ENCODE results near the gene GNAS. TPM values are rescaled to one million over a fixed set of nuclear protein-coding genes. Genes with fewer than 3 reads are reported as not detected.
"Not testable (repeated sequence)": the region's sequence is repeated elsewhere in the genome, so short reads cannot be mapped to it uniquely, and the experiment has no call there.

Gene GNAS
- total and polyA plus RNA-seq, 12 donors, result 614 to 6,333 (median 1,418) TPM

GRCh38 chr20:58817748-58818147 lies 34.8 kb upstream of the GNAS start:
- no peak overlapping the region for H3K4me3 ChIP-seq
- TF ChIP-seq POLR2A (IDR thresholded peaks at IDR 0.05) (no peak), CTCF (IDR thresholded peaks at IDR 0.05) (no peak)
- intact Hi-C loops (cut with DNase I), result no loop called here
- no peaks in the 10 kb centered on the region for H3K36me3 ChIP-seq (replicated peaks in 1 of 2)
- peak in 2 of 7 donors; percentile 10 to 17 for DNase-seq
- H3K27me3 ChIP-seq, result no peaks in the 10 kb centered on the region
- H3K9me3 ChIP-seq (replicated peaks in 1 of 3), result no peaks in the 10 kb centered on the region
- no peak overlapping the region for H3K27ac ChIP-seq
- 51 to 67% (median 59%) methylated on average over 4 to 10 of the region's 10 CpGs for WGBS, 4 donors
- no peaks in the 10 kb centered on the region for H3K4me1 ChIP-seq (replicated peaks in 1 of 2)

- Histone ChIP-seq H3K9me3 (replicated peaks in 1 of 3) (no peaks in the 10 kb centered on the region), H3K36me3 (replicated peaks in 1 of 2) (no peaks in the 10 kb centered on the region), H3K4me1 (replicated peaks in 1 of 2) (no peaks in the 10 kb centered on the region), H3K4me3 (no peak overlapping the region), H3K27ac (no peak overlapping the region), H3K27me3 (no peaks in the 10 kb centered on the region)
- TF ChIP-seq CTCF (IDR thresholded peaks at IDR 0.05) (no peak), POLR2A (IDR thresholded peaks at IDR 0.05) (no peak)
- intact Hi-C loops (cut with DNase I), result no loop called here
- 86 to 88% (median 87%) methylated on average over 8 of the region's 8 CpGs for WGBS, 4 donors
- DNase-seq, result no peak
These were observed 33.8 kb upstream of the GNAS start for GRCh38 chr20:58818586-58819285.

- H3K27ac ChIP-seq, result no peak overlapping the region
- TF ChIP-seq CTCF (IDR thresholded peaks at IDR 0.05), result no peak
- H3K9me3 ChIP-seq (replicated peaks in 1 of 3), result no peaks in the 10 kb centered on the region
- no peak for DNase-seq
- 95 to 98% (median 95%) methylated on average over 12 to 13 of the region's 13 CpGs for WGBS, 4 donors
- H3K4me3 ChIP-seq, result no peak overlapping the region
- H3K27me3 ChIP-seq, result no peaks in the 10 kb centered on the region
- no peaks in the 10 kb centered on the region for H3K36me3 ChIP-seq (replicated peaks in 1 of 2)
- no peaks in the 10 kb centered on the region for H3K4me1 ChIP-seq (replicated peaks in 1 of 2)
- intact Hi-C loops (cut with DNase I), result no loop called here
These were observed 32.6 kb upstream of the GNAS start for GRCh38 chr20:58819921-58820320.

GRCh38 chr20:58820515-58820914 lies 32.0 kb upstream of the GNAS start:
- H3K27me3 ChIP-seq; H3K4me3 ChIP-seq; H3K9me3 ChIP-seq (replicated peaks in 1 of 3); H3K4me1 ChIP-seq (replicated peaks in 1 of 2); H3K36me3 ChIP-seq (replicated peaks in 1 of 2); DNase-seq; intact Hi-C loops (cut with DNase I); H3K27ac ChIP-seq: not testable (repeated sequence)
- 90 to 94% (median 91%) methylated on average over 6 of the region's 6 CpGs for WGBS, 4 donors

- no peak for TF ChIP-seq POLR2A (IDR thresholded peaks at IDR 0.05)
- H3K36me3 ChIP-seq (replicated peaks in 1 of 2), result no peaks in the 10 kb centered on the region
- no peaks in the 10 kb centered on the region for H3K4me1 ChIP-seq (replicated peaks in 1 of 2)
- DNase-seq, result no peak
- no peaks in the 10 kb centered on the region for H3K9me3 ChIP-seq (replicated peaks in 1 of 3)
- no peak overlapping the region for H3K4me3 ChIP-seq
- WGBS, 4 donors, result 81 to 93% (median 87%) methylated on average over 8 of the region's 8 CpGs
- H3K27ac ChIP-seq, result no peak overlapping the region
- no peaks in the 10 kb centered on the region for H3K27me3 ChIP-seq
- intact Hi-C loops (cut with DNase I), result no loop called here
These were observed 30.4 kb upstream of the GNAS start for GRCh38 chr20:58822149-58822548.
